IMR-90 (cell line): ENCODE data around the gene RESF1. TPM values are rescaled to one million over a fixed set of nuclear protein-coding genes. Genes with fewer than 3 reads are reported as not detected.

Experiments
- ATAC-seq: fragments of 200-7000 bp; cut with Tn5 transposase; 2 replicates; pipeline ENCODE4 v1.9.1; 2020; ENCODE audit warnings: low read depth, mild to moderate bottlenecking, moderate library complexity
- BruUV-seq: library from RNA; stranded (reverse); fragments of 400-500 nt; replicated peaks from 2 replicates; lab custom pipeline; 2021; lab: Mats Ljungman, UMichigan
- CTCF ChIA-PET: fragments of 300-600 bp; formaldehyde crosslinking; extraction: SDS; loops from one replicate; lab custom pipeline; 2021; ENCODE audit warnings: antibody characterized with exemption; lab: Yijun Ruan, JAX
- POLR2A ChIA-PET: fragments of 300-600 bp; sonication (Branson Sonifier 250); formaldehyde crosslinking; loops from one replicate; lab custom pipeline; 2022; ENCODE audit warnings: antibody characterized with exemption; ENCODE audit not compliant: unreplicated experiment; lab: Charles Lee
- DNase-seq: peaks from one replicate; pipeline ENCODE4 v3.0.0; 2013
- H2AFZ ChIP-seq: replicated peaks from 2 replicates; pipeline ENCODE3; 2013; ENCODE audit warnings: low read length, mild to moderate bottlenecking; ENCODE audit not compliant: poor library complexity
- H2AK5ac ChIP-seq: 2 replicates; pipeline ENCODE4 v1.6.1; 2013; ENCODE audit warnings: low read depth, low read length, inconsistent platforms
- H2AK9ac ChIP-seq: replicated peaks from 2 replicates; pipeline ENCODE3; 2013; ENCODE audit warnings: mild to moderate bottlenecking, low read depth, low read length, moderate library complexity; ENCODE audit not compliant: poor library complexity
- H2BK120ac ChIP-seq: 2 replicates; pipeline ENCODE4 v1.6.1; 2013; ENCODE audit warnings: low read depth, low read length, inconsistent platforms
- H2BK15ac ChIP-seq: 3 replicates; pipeline ENCODE4 v1.6.1; 2013; ENCODE audit warnings: low read depth, low read length, inconsistent platforms
- H2BK20ac ChIP-seq: 2 replicates; pipeline ENCODE4 v1.6.1; 2013; ENCODE audit warnings: low read depth, mild to moderate bottlenecking, inconsistent platforms, low read length, moderate library complexity
- H2BK5ac ChIP-seq: 2 replicates; pipeline ENCODE4 v1.6.1; 2013; ENCODE audit warnings: mild to moderate bottlenecking, low read depth, low read length, inconsistent platforms; ENCODE audit not compliant: poor library complexity, severe bottlenecking
- H3K14ac ChIP-seq: replicated peaks from 2 replicates; pipeline ENCODE4 v1.6.1; 2013; ENCODE audit warnings: low read depth, low read length, inconsistent platforms
- H3K18ac ChIP-seq: 2 replicates; pipeline ENCODE4 v1.6.1; 2013; ENCODE audit warnings: low read depth, low read length, control low read depth
- H3K23ac ChIP-seq: 2 replicates; pipeline ENCODE4 v1.6.1; 2013; ENCODE audit warnings: low read depth, low read length, inconsistent platforms
- H3K27ac ChIP-seq: 2 replicates; pipeline ENCODE4 v1.5.1; 2013; ENCODE audit warnings: mild to moderate bottlenecking, control low read depth, low read length; ENCODE audit not compliant: insufficient read depth
- H3K27me3 ChIP-seq: 2 replicates; pipeline ENCODE4 v1.6.1; 2013; ENCODE audit warnings: low read length; ENCODE audit not compliant: control insufficient read depth, insufficient read depth
- H3K36me3 ChIP-seq: 2 replicates; pipeline ENCODE4 v1.6.1; 2013; ENCODE audit warnings: low read length, mixed read lengths; ENCODE audit not compliant: control insufficient read depth, insufficient read depth
- H3K4ac ChIP-seq: 2 replicates; pipeline ENCODE4 v1.6.1; 2013; ENCODE audit warnings: low read depth, low read length, inconsistent platforms
- H3K4me1 ChIP-seq: 2 replicates; pipeline ENCODE4 v1.6.1; 2013; ENCODE audit warnings: low read length, mixed read lengths; ENCODE audit not compliant: control insufficient read depth, insufficient read depth
- H3K4me2 ChIP-seq: 2 replicates; pipeline ENCODE4 v1.6.1; 2013; ENCODE audit warnings: low read depth, mild to moderate bottlenecking, control low read depth, low read length, moderate library complexity
- H3K4me3 ChIP-seq: 2 replicates; pipeline ENCODE4 v1.5.1; 2013; ENCODE audit warnings: low read depth, mild to moderate bottlenecking, control low read depth, low read length, moderate library complexity; ENCODE audit not compliant: insufficient read depth
- H3K56ac ChIP-seq: 2 replicates; pipeline ENCODE4 v1.6.1; 2013; ENCODE audit warnings: low read length, inconsistent platforms; ENCODE audit not compliant: insufficient read depth; ENCODE audit errors: extremely low read depth
- H3K79me1 ChIP-seq, 2 experiments: 2 replicates each; pipeline ENCODE4 v1.6.1; 2013; ENCODE audit warnings: low read length in 2 of 2, inconsistent platforms in 1 of 2, low read depth in 1 of 2
- H3K9ac ChIP-seq: 2 replicates; pipeline ENCODE4 v1.6.1; 2013; ENCODE audit warnings: low read depth, low read length, control low read depth
- H3K9me1 ChIP-seq: 2 replicates; pipeline ENCODE4 v1.6.1; 2013; ENCODE audit warnings: low read length, inconsistent platforms; ENCODE audit not compliant: insufficient read depth
- H3K9me3 ChIP-seq: 2 replicates; pipeline ENCODE4 v1.6.1; 2013; ENCODE audit warnings: low read length; ENCODE audit not compliant: control insufficient read depth, insufficient read depth
- H4K20me1 ChIP-seq: 2 replicates; pipeline ENCODE4 v1.6.1; 2013; ENCODE audit warnings: low read length, inconsistent platforms; ENCODE audit not compliant: insufficient read depth
- H4K5ac ChIP-seq: 2 replicates; pipeline ENCODE4 v1.6.1; 2013; ENCODE audit warnings: mild to moderate bottlenecking, low read depth, low read length, control low read depth
- H4K8ac ChIP-seq, 2 experiments: 2 replicates each; pipeline ENCODE4 v1.6.1; 2013; ENCODE audit warnings: low read depth in 2 of 2, low read length in 2 of 2, control low read depth in 1 of 2, inconsistent platforms in 1 of 2
- H4K91ac ChIP-seq: 2 replicates; pipeline ENCODE4 v1.6.1; 2013; ENCODE audit warnings: low read depth, low read length, inconsistent platforms; ENCODE audit not compliant: insufficient read depth
- CHD1 ChIP-seq: IDR thresholded peaks from 2 replicates; pipeline ENCODE4 v1.6.1; 2012; ENCODE audit warnings: low read depth, low read length, improper control_type of control experiment
- CTCF ChIP-seq: conservative IDR thresholded peaks from 2 replicates; pipeline ENCODE4 v1.5.1; 2012; ENCODE audit warnings: mild to moderate bottlenecking, low read depth, low read length, improper control_type of control experiment
- ELK1 ChIP-seq: fragments of 150-350 bp; IDR thresholded peaks from 2 replicates; pipeline ENCODE4 v1.6.1; 2016; ENCODE audit warnings: low read depth, mild to moderate bottlenecking, low read length, moderate library complexity, borderline replicate concordance
- MAFK ChIP-seq: IDR thresholded peaks from 2 replicates; pipeline ENCODE4 v1.6.1; 2012; ENCODE audit warnings: low read depth, low read length, improper control_type of control experiment
- MAZ ChIP-seq: IDR thresholded peaks from 2 replicates; pipeline ENCODE4 v1.6.1; 2012; ENCODE audit warnings: low read depth, mild to moderate bottlenecking, low read length, improper control_type of control experiment, moderate library complexity, borderline replicate concordance
- RAD21 ChIP-seq: IDR thresholded peaks from 2 replicates; pipeline ENCODE4 v1.6.1; 2012; ENCODE audit warnings: low read length, improper control_type of control experiment
- RFX5 ChIP-seq: IDR thresholded peaks from 2 replicates; pipeline ENCODE4 v1.8.0; 2012; ENCODE audit warnings: low read depth, mild to moderate bottlenecking, low read length, moderate library complexity
- SMC3 ChIP-seq: fragments of 150-350 bp; IDR thresholded peaks from 2 replicates; pipeline ENCODE4 v1.6.1; 2016; ENCODE audit warnings: low read depth, mild to moderate bottlenecking, antibody characterized with exemption, low read length, moderate library complexity
- WGBS, 2 experiments: methylation state at CpG; one replicate each; pipeline versions ENCODE4 v1.1.5 to v1.1.7; 2013; ENCODE audit warnings: missing lambda C conversion rate in 2 of 2; ENCODE audit not compliant: insufficient read length in 1 of 2; ENCODE audit errors: extremely low coverage in 2 of 2; 5-methylcytosine and 5-hydroxymethylcytosine counted together
- dilution Hi-C: fragments of 300-500 bp; cut with HindIII; formaldehyde crosslinking; loops from one replicate; pipeline ENCODE4 v1.14.3; 2018; ENCODE audit warnings: low sequenced_read_pairs; ENCODE audit not compliant: unreplicated experiment
- in situ Hi-C: fragments of 300-500 bp; cut with MboI; formaldehyde crosslinking; loops from 3 replicates; pipeline ENCODE4 v1.14.3; 2019; ENCODE audit warnings: low sequenced_read_pairs, inconsistent platforms, mixed read lengths
- intact Hi-C: fragments of 100-400 bp; cut with micrococcal nuclease; formaldehyde crosslinking; loops from 2 replicates; pipeline ENCODE4 v1.10.0; 2022
- polyA plus RNA-seq, 3 experiments: library from polyadenylated mRNA; depleted of rRNA; stranded (reverse); fragments of >200 nt; gene quantifications; 2 replicates each; pipeline ENCODE4 v1.2.3, GENCODE V29; 2012; ENCODE audit warnings: low replicate concordance in 1 of 3
- total RNA-seq: library from RNA; depleted of rRNA; stranded (reverse); fragments of >200 nt; gene quantifications from 2 replicates; pipeline ENCODE4 v1.2.3, GENCODE V29; 2012

The RESF1 gene
- total and polyA plus RNA-seq, 2 of the 4 experiments (the other 2 are of a cell fraction): 5.0 to 7.3 TPM

- dilution Hi-C loops: no loop called here
- TF ChIP-seq CHD1: no peak
- TF ChIP-seq MAZ: no peak
- TF ChIP-seq RAD21: no peak
- no peak for TF ChIP-seq RFX5
- TF ChIP-seq MAFK: no peak
- TF ChIP-seq SMC3: no peak
- no peak for TF ChIP-seq CTCF
- no peak for TF ChIP-seq ELK1
- intact Hi-C loops: no loop called here
- POLR2A ChIA-PET: interaction anchor here (0.7 kb wide), 1 partner anchor 37 kb away, joined by 3 read pairs; no protein-coding TSS in a partner anchor
- Histone ChIP-seq H3K27me3 (no peaks in the 10 kb centered on the region), H3K18ac (no peak overlapping the region), H3K27ac (no peak overlapping the region), H4K20me1 (no peaks in the 10 kb centered on the region), H3K14ac (no peak overlapping the region), H2AK9ac (no peak overlapping the region), H3K4me1 (peaks cover 2% of the 10 kb centered on the region; the same call in 1 of the 2 replicates), H2BK15ac (no peak overlapping the region), H3K4me3 (no peak overlapping the region), H2BK120ac (no peak overlapping the region), H2AK5ac (no peak overlapping the region), H2AFZ (no peak overlapping the region), H4K91ac (no peak overlapping the region), H3K9me3 (no peaks in the 10 kb centered on the region), H4K5ac (no peak overlapping the region), H2BK5ac (no peak overlapping the region), H3K36me3 (peaks cover 7% of the 10 kb centered on the region; the same call in 1 of the 2 replicates), H3K4me2 (no peak overlapping the region), H3K56ac (no peak overlapping the region), H3K23ac (no peak overlapping the region), H3K79me1 (no peaks in the 10 kb centered on the region), H4K8ac (no peak overlapping the region), H3K9ac (no peak overlapping the region), H2BK20ac (no peak overlapping the region), H3K9me1 (no peaks in the 10 kb centered on the region), H3K4ac (no peak overlapping the region)
- ATAC-seq (peak; percentile 61), DNase-seq (no peak)
- CTCF ChIA-PET: no interaction called here
- no TSS peak for BruUV-seq
- WGBS, 2 experiments: no CpG with 5 or more reads among the region's 1 CpG
- in situ Hi-C loops: no loop called here
Observed at GRCh38 chr12:32002848-32003493, 43.8 kb downstream of the RESF1 start.
